Measurements from ENCODE around the gene VWA5B1. TPM values are rescaled to one million over a fixed set of nuclear protein-coding genes. Genes with fewer than 3 reads are reported as not detected.

The VWA5B1 gene
- total and polyA plus RNA-seq, 9 donors: 0.04 to 0.65 (median 0.26) TPM

- no peaks in the 10 kb centered on the region for H3K36me3 ChIP-seq (ENCODE audit: control insufficient read depth, insufficient read depth, low read length)
- no peak overlapping the region for H3K4me3 ChIP-seq (ENCODE audit: low read length)
- no peak for DNase-seq
- H3K4me1 ChIP-seq (ENCODE audit: control insufficient read depth, insufficient read depth, low read length): no peaks in the 10 kb centered on the region
- no peak overlapping the region for H3K27ac ChIP-seq (ENCODE audit: low read length)
- H3K27me3 ChIP-seq (ENCODE audit: control insufficient read depth, insufficient read depth, low read length): peaks cover 47% of the 10 kb centered on the region
- no peaks in the 10 kb centered on the region for H3K9me3 ChIP-seq (replicated peaks; ENCODE audit: control insufficient read depth, low read depth, low read length)
- WGBS (ENCODE audit: insufficient coverage): 16% methylated on average over 4 of the region's 5 CpGs
Observed at GRCh38 chr1:20399606-20400180, 109.0 kb downstream of the VWA5B1 start.

GRCh38 chr1:20400341-20401177, 109.9 kb downstream of the VWA5B1 start:
- 58% methylated on average over 2 of the region's 10 CpGs for WGBS (ENCODE audit: insufficient coverage)
- Histone ChIP-seq H3K9me3 (replicated peaks; ENCODE audit: control insufficient read depth, low read depth, low read length) (no peaks in the 10 kb centered on the region), H3K4me3 (ENCODE audit: low read length) (no peak overlapping the region), H3K27ac (ENCODE audit: low read length) (no peak overlapping the region), H3K27me3 (ENCODE audit: control insufficient read depth, insufficient read depth, low read length) (peaks cover 55% of the 10 kb centered on the region), H3K36me3 (ENCODE audit: control insufficient read depth, insufficient read depth, low read length) (no peaks in the 10 kb centered on the region), H3K4me1 (ENCODE audit: control insufficient read depth, insufficient read depth, low read length) (no peaks in the 10 kb centered on the region)
- no peak for DNase-seq

- Histone ChIP-seq H3K4me3 (ENCODE audit: low read length) (no peak overlapping the region), H3K27me3 (ENCODE audit: control insufficient read depth, insufficient read depth, low read length) (peaks cover 58% of the 10 kb centered on the region), H3K9me3 (replicated peaks; ENCODE audit: control insufficient read depth, low read depth, low read length) (no peaks in the 10 kb centered on the region), H3K4me1 (ENCODE audit: control insufficient read depth, insufficient read depth, low read length) (no peaks in the 10 kb centered on the region), H3K36me3 (ENCODE audit: control insufficient read depth, insufficient read depth, low read length) (no peaks in the 10 kb centered on the region), H3K27ac (ENCODE audit: low read length) (no peak overlapping the region)
- WGBS (ENCODE audit: insufficient coverage): 72% methylated on average over 9 of the region's 11 CpGs
- no peak for DNase-seq
Observed at GRCh38 chr1:20401405-20402010, 110.8 kb downstream of the VWA5B1 start.

GRCh38 chr1:20402585-20403422, 112.1 kb downstream of the VWA5B1 start:
- no peaks in the 10 kb centered on the region for H3K36me3 ChIP-seq (ENCODE audit: control insufficient read depth, insufficient read depth, low read length)
- peaks cover 61% of the 10 kb centered on the region for H3K27me3 ChIP-seq (ENCODE audit: control insufficient read depth, insufficient read depth, low read length)
- no peak overlapping the region for H3K27ac ChIP-seq (ENCODE audit: low read length)
- 45% methylated on average over 13 of the region's 13 CpGs for WGBS (ENCODE audit: insufficient coverage)
- H3K9me3 ChIP-seq (replicated peaks; ENCODE audit: control insufficient read depth, low read depth, low read length): no peaks in the 10 kb centered on the region
- DNase-seq: no peak
- H3K4me3 ChIP-seq (ENCODE audit: low read length): no peak overlapping the region
- H3K4me1 ChIP-seq (ENCODE audit: control insufficient read depth, insufficient read depth, low read length): no peaks in the 10 kb centered on the region

- H3K27ac ChIP-seq (ENCODE audit: low read length): no peak overlapping the region
- no peaks in the 10 kb centered on the region for H3K36me3 ChIP-seq (ENCODE audit: control insufficient read depth, insufficient read depth, low read length)
- H3K4me3 ChIP-seq (ENCODE audit: low read length): no peak overlapping the region
- H3K27me3 ChIP-seq (ENCODE audit: control insufficient read depth, insufficient read depth, low read length): peaks cover 61% of the 10 kb centered on the region
- no peaks in the 10 kb centered on the region for H3K4me1 ChIP-seq (ENCODE audit: control insufficient read depth, insufficient read depth, low read length)
- H3K9me3 ChIP-seq (replicated peaks; ENCODE audit: control insufficient read depth, low read depth, low read length): no peaks in the 10 kb centered on the region
- 72% methylated on average over 4 of the region's 8 CpGs for WGBS (ENCODE audit: insufficient coverage)
- no peak for DNase-seq
Observed at GRCh38 chr1:20403423-20404145, 112.9 kb downstream of the VWA5B1 start.

- Histone ChIP-seq H3K4me1 (ENCODE audit: control insufficient read depth, insufficient read depth, low read length) (no peaks in the 10 kb centered on the region), H3K9me3 (replicated peaks; ENCODE audit: control insufficient read depth, low read depth, low read length) (no peaks in the 10 kb centered on the region), H3K27me3 (ENCODE audit: control insufficient read depth, insufficient read depth, low read length) (peaks cover 55% of the 10 kb centered on the region), H3K36me3 (ENCODE audit: control insufficient read depth, insufficient read depth, low read length) (no peaks in the 10 kb centered on the region), H3K4me3 (ENCODE audit: low read length) (no peak overlapping the region), H3K27ac (ENCODE audit: low read length) (no peak overlapping the region)
- no peak for DNase-seq
- 34% methylated on average over 9 of the region's 9 CpGs for WGBS (ENCODE audit: insufficient coverage)
Observed at GRCh38 chr1:20404466-20404865, 113.8 kb downstream of the VWA5B1 start.

Other genes starting within 250 kb of the VWA5B1 start
- gene PLA2G5, start 220.7 kb upstream of the VWA5B1 start, total RNA-seq: 0.13 TPM
- under 1 TPM in 4 of 8 donors, not detected in 4; 0.10 to 0.28 (median 0.26) TPM for gene PLA2G5, start 220.7 kb upstream of the VWA5B1 start, polyA plus RNA-seq (ENCODE audit: insufficient read depth in 1 of 8, insufficient read length in 8 of 8, low replicate concordance in 1 of 8)
- not detected for gene PLA2G2D, start 171.3 kb upstream of the VWA5B1 start, total RNA-seq
- gene PLA2G2D, start 171.3 kb upstream of the VWA5B1 start, polyA plus RNA-seq (ENCODE audit: insufficient read depth in 1 of 8, insufficient read length in 8 of 8, low replicate concordance in 1 of 8): under 1 TPM in 1 of 8 donors, not detected in 7; 0.05 TPM
- gene PLA2G2F, start 151.6 kb upstream of the VWA5B1 start, total RNA-seq: not detected
- not detected for gene PLA2G2F, start 151.6 kb upstream of the VWA5B1 start, polyA plus RNA-seq (ENCODE audit: insufficient read depth in 1 of 8, insufficient read length in 8 of 8, low replicate concordance in 1 of 8)
- 0.22 TPM for gene UBXN10, start 104.8 kb upstream of the VWA5B1 start, total RNA-seq
- under 1 TPM; 0.24 to 0.52 (median 0.31) TPM for gene UBXN10, start 104.8 kb upstream of the VWA5B1 start, polyA plus RNA-seq (ENCODE audit: insufficient read depth in 1 of 8, insufficient read length in 8 of 8, low replicate concordance in 1 of 8)
- not detected for gene PLA2G2C, start 104.4 kb upstream of the VWA5B1 start, total RNA-seq
- gene PLA2G2C, start 104.4 kb upstream of the VWA5B1 start, polyA plus RNA-seq (ENCODE audit: insufficient read depth in 1 of 8, insufficient read length in 8 of 8, low replicate concordance in 1 of 8): under 1 TPM in 3 of 8 donors, not detected in 5; 0.04 TPM
- gene CAMK2N1, start 195.3 kb downstream of the VWA5B1 start, total RNA-seq: 1.7 TPM
- gene CAMK2N1, start 195.3 kb downstream of the VWA5B1 start, polyA plus RNA-seq (ENCODE audit: insufficient read depth in 1 of 8, insufficient read length in 8 of 8, low replicate concordance in 1 of 8): 10 to 100 TPM in 3 of 8 donors, 1 to 10 TPM in 5; 7.4 to 12.6 (median 8.6) TPM
- gene MUL1, start 217.3 kb downstream of the VWA5B1 start, total RNA-seq: 16.6 TPM
- 10 to 100 TPM; 18.6 to 24.4 (median 21.2) TPM for gene MUL1, start 217.3 kb downstream of the VWA5B1 start, polyA plus RNA-seq (ENCODE audit: insufficient read depth in 1 of 8, insufficient read length in 8 of 8, low replicate concordance in 1 of 8)